ENCODE data around the gene GDPD3.

The GDPD3 gene

DNA sequence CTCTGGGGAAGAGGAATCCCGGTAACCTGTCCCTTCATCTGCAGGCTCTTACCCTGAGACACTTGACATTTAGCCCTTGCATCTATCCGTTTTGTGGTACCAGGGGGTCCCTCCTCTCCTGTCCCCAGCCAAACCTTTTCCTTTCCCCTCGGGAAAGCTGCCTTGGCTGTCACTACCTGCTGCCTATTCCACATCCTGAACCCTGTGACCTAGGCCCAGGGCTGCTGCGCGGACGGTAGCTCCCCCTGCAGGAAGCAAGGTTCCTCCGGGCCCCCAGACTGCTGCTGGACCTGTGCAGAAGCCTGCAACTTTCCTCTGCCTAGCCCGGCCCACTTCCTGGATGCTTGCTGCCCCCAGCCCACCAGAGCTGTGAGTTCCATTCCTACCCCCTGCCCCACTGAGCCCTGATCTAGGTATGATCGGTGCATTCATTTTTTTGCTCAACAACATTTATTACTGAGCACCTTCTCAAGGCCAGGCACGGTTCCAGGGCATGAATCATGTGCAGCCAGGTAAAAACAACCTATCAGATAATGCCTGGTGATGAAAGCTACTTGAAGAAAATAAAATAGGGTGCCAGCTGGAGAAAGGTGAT, 58.3 kb downstream of the GDPD3 start:
- no peak for DNase-seq (ENCODE audit: low spot score)

Measured in globus pallidus (tissue), 1 donor.